ENCODE data around the gene CERT1.

CERT1 gene

GRCh38 chr5:75482482-75482881 is 28.9 kb downstream of the CERT1 start:
- DNase-seq (ENCODE audit: insufficient read length, low spot score): no peak
- FAIRE-seq: no peak

DNA sequence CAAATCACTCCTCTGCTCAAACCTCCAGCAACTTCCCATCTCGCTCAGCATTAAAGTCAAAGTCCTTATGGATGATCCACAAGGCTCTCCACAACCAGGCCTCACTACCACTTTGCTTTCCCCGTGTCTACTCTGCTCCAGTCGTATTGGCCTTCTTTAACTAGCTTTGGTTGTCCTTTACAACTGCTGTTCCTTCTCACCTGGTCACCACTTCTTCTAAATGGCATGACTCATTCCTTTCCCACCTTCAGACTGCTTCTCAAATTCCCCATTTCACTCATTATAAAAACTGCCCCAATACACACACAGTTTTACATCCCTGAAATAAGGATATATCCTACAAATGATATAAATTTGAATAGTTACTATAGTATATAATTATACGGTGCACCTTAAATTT is 30.4 kb downstream of the CERT1 start:
- no peak for FAIRE-seq
- no peak for DNase-seq (ENCODE audit: insufficient read length, low spot score)

DNA sequence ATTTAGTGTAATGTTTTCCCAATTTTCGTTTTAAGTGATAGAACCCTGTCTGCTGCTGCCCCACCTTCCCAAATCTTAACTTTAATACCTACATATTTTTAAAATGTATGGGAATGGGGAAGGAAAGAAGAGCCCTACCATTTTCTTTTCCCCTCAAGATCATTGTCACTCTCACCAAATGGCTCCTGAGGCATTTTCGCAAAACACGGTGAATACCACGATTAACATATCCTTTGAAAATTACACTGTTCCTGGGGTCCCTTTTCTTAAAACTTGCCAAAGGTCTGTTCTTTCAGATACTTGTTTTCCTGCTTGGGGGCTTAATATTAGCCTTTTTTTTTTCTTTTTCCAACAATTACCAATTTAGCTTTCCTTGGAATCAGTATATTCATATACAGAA is 36.1 kb downstream of the CERT1 start:
- FAIRE-seq: no peak

GRCh38 chr5:75473463-75473862 is 38.0 kb downstream of the CERT1 start:
- FAIRE-seq: no peak

More for the DNA sequence above, 36.1 kb downstream of the CERT1 start:
- no peak for DNase-seq (ENCODE audit: insufficient read length, low spot score)

DNA sequence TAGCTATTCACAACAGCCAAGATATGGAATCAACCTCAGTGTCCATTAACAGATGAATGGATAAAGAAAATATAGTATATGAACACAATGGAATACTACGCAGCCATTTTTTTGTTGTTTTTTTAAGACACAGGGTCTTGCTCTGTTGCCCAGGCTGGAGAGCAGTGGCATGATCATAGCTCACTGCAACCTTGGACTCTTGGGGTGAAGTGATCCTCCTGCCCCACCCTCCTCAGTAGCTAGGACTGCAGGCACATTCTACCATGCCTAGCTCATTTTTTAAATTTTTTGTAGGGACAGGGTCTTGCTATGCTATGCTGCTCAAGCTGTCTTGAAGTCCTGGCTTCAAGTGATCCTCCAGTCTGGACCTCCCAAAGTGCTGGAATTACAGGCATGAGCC is 38.5 kb downstream of the CERT1 start:
- DNase-seq (ENCODE audit: insufficient read length, low spot score) (no peak), FAIRE-seq (no peak)

More at GRCh38 chr5:75473463-75473862, 38.0 kb downstream of the CERT1 start:
- DNase-seq (ENCODE audit: insufficient read length, low spot score): no peak

- DNase-seq (ENCODE audit: insufficient read length, low spot score): no peak
- FAIRE-seq: peak; percentile 52
Observed at GRCh38 chr5:75471193-75471592, 40.2 kb downstream of the CERT1 start.

- FAIRE-seq: no peak
- no peak for DNase-seq (ENCODE audit: insufficient read length, low spot score)
Observed at GRCh38 chr5:75469017-75469416, 42.4 kb downstream of the CERT1 start.

DNA sequence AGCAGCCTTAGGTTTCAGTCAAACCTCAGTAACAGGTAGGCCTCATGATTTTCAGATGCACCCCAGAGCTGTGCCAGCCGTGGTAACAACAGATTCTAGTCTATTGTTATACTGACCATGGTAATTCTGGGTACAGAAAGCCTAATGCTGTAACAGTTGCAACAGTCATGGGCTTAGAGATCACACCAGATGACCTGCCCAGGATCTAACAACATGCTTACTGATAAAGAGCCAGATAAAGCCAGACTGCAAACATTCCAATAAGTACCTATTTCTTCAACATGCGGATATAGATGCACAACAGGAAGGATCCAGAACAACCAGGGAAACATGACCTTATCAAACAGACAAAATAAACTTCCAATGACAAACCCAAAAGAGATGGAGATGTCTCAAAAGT is 42.8 kb downstream of the CERT1 start:
- DNase-seq (ENCODE audit: insufficient read length, low spot score) (no peak), FAIRE-seq (no peak)

- DNase-seq (ENCODE audit: insufficient read length, low spot score) (no peak), FAIRE-seq (no peak)
Observed at GRCh38 chr5:75466006-75466716, 45.3 kb downstream of the CERT1 start.

- DNase-seq (ENCODE audit: insufficient read length, low spot score) (no peak), FAIRE-seq (no peak)
Observed at GRCh38 chr5:75465480-75465879, 45.9 kb downstream of the CERT1 start.

- FAIRE-seq (no peak), DNase-seq (ENCODE audit: insufficient read length, low spot score) (no peak)
Observed at GRCh38 chr5:75463726-75464125, 47.7 kb downstream of the CERT1 start.

GRCh38 chr5:75461679-75462078 is 49.8 kb downstream of the CERT1 start:
- FAIRE-seq (no peak), DNase-seq (ENCODE audit: insufficient read length, low spot score) (no peak)

DNA sequence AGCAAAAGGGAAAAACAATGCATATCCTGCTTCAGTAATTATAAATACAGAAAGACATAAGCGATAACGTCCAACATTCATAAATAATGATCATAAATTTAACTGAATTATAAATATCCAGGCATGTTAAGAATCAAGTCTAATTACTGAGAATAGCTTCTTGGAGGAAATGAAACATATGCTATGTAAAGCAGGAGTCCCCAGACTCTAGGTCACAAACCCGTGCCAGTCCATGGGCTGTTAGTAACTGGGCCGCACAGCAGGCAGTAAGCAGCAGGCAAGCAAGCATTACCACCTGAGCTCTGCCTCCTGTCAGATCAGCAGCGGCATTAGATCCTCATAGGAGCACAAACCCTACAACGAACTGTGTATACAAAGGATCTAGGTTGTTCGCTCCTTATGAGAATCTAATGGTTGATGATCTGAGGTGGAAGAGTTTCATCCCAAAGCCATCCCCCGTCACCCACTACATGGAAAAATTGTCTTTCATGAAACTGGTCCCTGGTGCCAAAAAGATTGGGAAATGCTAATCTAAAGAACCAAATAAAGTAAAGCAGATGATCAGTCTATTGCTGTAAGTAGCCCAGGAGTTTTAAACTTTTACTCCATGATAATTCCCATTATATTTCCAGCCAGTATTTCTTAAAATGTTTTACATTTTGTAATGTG is 50.4 kb downstream of the CERT1 start:
- peak; percentile 4 for DNase-seq (ENCODE audit: insufficient read length, low spot score)
- FAIRE-seq: peak; percentile 91

DNA sequence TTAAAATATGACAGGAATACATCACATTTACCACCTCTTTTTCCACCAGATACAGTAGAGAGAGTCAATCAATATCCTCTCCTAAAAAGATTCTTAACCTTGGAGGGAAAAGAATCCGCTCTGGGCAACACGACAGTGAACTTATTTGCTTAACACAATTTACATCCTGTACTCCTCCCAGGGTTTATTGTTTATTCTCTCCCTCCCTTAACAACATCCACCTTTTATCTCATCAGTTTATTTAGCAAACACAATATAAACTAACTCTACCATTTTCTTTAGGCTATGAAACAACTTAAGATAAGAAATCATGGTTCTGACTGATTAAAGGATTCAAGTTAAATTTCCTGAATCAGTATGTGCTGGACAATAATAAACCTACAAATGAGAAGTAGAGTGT is 50.9 kb downstream of the CERT1 start:
- no peak for DNase-seq (ENCODE audit: insufficient read length, low spot score)
- FAIRE-seq: no peak

DNA sequence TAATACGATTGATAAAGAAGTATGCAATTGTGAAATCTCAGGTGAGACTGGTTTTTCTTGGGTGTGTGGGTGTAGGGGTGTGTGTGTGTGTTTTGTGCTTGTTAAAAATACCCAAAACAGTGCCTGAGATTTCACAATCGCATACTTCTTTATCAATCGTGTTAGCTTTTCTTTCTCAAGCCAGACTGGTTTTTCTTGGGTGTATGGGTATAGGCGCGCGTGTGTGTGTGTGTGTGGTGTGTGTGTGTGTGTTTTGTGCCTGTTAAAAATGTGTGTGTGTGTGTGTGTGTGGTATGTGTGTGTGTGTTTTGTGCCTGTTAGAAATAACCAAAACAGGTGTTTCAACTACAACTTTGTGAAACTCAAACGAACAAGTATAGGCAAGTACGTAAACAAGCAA is 53.7 kb downstream of the CERT1 start:
- FAIRE-seq (peak; percentile 21), DNase-seq (ENCODE audit: insufficient read length, low spot score) (no peak)

DNA sequence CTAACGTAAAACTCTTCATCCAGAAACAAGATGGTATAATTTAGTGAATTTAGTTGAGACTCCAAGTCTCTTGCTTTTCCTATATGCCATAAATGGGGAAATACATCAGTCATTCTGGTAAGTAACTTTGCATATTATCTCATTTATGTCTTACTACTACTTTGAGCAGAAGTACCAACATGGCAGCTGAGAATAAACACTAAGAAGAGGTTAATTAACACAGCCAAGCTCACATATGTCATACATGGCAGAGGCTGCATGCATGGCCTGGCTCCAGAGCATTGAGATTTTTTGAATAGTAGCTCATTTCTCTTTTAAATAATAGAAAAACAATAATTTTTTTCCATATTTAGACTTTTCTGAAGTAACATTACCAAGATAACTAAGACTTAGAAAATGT is 54.3 kb downstream of the CERT1 start:
- DNase-seq (ENCODE audit: insufficient read length, low spot score) (no peak), FAIRE-seq (no peak)

DNA sequence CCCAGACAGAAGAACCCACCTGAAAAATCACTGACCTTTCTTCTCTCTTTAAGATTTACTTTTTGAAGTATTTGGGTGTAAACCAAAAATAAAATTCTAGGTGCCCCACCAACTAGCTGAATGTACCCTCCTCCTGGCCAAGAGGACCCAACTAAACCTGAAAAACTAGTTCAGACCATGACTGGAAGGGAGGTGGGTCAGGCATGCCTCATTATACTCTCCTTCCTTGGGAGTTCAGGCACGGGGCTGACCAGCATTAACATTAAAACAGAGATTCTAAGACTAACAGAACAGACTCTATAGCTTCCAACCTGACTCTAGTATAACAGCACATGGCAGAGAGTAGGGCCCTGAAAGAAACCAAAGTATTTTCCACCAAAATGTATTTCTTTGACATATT is 61.4 kb downstream of the CERT1 start:
- no peak for DNase-seq (ENCODE audit: insufficient read length, low spot score)
- no peak for FAIRE-seq

GRCh38 chr5:75446068-75446467 is 65.4 kb downstream of the CERT1 start:
- DNase-seq (ENCODE audit: insufficient read length, low spot score) (no peak), FAIRE-seq (no peak)

GRCh38 chr5:75441560-75441959 is 69.9 kb downstream of the CERT1 start:
- DNase-seq (ENCODE audit: insufficient read length, low spot score) (no peak), FAIRE-seq (no peak)

DNA sequence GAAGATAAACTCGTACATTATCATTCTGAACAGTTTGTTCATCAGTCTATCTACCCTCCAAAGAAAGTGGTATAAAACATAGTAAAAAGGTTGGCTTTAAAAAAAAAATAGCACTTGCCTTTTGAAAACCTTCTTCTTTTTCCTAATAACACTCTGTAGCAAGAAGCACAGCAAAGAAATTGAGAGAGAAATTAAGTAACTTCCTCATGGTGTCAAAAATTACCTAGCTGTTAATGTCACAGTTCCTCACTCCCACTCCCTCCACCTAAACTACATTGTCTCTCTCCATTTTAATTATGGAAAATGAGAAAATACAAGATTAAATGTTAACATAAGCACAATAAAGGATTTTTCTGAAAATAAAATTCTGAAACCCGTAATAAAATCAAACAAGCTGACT is 72.2 kb downstream of the CERT1 start:
- DNase-seq (ENCODE audit: insufficient read length, low spot score) (no peak), FAIRE-seq (peak; percentile 53)

DNA sequence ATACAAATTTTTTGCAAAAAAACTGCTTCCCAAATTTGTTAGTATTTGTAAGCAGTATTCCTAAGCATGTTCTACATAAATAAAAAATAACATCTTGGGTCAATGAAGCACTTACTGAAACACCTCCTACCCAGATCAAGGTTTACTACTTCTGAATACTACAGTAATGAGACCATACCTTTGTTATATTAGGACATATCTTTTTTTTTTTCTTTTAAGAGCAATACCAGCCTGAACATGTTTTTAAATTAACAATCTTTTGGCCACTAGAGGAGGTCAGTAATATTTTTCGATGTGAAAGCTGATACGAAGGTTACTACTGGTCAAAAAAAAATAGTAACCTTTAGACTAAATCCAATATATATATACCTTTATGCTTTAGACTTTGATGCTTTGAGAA is 72.7 kb downstream of the CERT1 start:
- no peak for FAIRE-seq

GRCh38 chr5:75435096-75435495 is 76.3 kb downstream of the CERT1 start:
- FAIRE-seq (peak; percentile 66), DNase-seq (ENCODE audit: insufficient read length, low spot score) (no peak)

More for the DNA sequence above, 72.7 kb downstream of the CERT1 start:
- DNase-seq (ENCODE audit: insufficient read length, low spot score): no peak
